GM19193 (cell line): ENCODE data around the gene NEURL4.

Experiments
- POLR2A ChIP-seq: IDR thresholded peaks from 4 replicates; pipeline ENCODE4 v1.6.1; 2011; ENCODE audit not compliant: insufficient read depth, insufficient read length; ENCODE audit errors: extremely low read depth

Gene NEURL4

DNA sequence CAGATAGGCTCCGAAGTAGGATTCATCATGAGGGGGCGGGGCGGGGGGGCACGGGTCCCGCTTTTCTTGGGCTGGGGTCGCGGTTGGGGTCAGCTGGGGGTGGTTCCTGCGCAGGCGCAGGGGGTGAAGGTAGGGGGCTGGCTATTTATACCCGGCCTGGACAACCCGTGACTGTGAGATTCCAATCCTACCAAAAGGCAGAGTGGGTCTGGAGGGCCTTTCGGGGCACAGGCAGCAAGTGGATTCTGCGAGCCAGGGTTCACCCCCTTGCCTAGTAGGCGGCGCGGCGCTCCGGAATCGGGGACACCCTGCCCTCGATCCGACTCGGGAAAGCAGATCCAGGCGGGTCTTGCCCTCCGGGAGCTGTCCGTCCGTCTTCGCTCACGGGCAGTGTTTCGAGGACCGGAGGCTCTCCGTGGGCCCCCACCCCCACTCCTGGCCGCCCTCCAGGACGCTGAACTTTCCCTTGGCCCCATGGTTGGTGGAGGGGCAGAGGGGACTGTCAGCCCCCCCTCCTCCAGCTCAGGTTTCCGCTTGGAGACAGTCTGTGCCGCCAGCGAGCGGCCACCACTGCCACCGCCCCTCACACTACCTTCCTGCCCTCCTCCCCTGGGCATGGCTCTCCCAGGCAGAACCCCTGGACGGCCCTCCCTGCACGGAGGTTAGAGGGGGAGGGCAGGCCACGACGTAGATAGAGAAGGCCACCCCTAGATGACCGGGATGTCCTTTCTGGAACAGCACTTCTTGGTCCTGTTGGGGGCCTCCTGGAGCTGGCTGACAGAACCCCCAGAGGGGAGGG is 47.0 kb downstream of the NEURL4 start:
- no peak for TF ChIP-seq POLR2A

DNA sequence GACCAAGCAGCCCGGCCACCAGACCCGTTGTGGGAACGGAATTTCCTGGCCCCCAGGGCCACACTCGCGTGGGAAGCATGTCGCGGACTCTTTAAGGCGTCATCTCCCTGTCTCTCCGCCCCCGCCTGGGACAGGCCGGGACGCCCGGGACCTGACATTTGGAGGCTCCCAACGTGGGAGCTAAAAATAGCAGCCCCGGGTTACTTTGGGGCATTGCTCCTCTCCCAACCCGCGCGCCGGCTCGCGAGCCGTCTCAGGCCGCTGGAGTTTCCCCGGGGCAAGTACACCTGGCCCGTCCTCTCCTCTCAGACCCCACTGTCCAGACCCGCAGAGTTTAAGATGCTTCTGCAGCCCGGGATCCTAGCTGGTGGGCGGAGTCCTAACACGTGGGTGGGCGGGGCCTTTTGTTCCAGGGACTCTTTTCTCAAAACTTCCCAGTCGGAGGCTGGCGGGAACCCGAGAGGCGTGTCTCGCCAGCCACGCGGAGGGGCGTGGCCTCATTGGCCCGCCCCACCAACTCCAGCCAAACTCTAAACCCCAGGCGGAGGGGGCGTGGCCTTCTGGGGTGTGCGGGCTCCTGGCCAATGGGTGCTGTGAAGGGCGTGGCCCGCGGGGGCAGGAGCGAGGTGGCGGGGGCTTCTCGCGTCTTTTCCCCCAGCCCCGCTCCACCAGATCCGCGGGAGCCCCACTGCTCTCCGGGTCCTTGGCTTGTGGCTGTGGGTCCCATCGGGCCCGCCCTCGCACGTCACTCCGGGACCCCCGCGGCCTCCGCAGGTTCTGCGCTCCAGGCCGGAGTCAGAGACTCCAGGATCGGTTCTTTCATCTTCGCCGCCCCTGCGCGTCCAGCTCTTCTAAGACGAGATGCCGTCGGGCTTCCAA is 47.8 kb downstream of the NEURL4 start, which contains the start of gene SLC2A4:
Gene SLC2A4 (plus strand): TSS at position 645 of the 879 bp plus-strand sequence. CDS start 217 bp downstream, at position 862.
- TF ChIP-seq POLR2A = peak; percentile 8

DNA sequence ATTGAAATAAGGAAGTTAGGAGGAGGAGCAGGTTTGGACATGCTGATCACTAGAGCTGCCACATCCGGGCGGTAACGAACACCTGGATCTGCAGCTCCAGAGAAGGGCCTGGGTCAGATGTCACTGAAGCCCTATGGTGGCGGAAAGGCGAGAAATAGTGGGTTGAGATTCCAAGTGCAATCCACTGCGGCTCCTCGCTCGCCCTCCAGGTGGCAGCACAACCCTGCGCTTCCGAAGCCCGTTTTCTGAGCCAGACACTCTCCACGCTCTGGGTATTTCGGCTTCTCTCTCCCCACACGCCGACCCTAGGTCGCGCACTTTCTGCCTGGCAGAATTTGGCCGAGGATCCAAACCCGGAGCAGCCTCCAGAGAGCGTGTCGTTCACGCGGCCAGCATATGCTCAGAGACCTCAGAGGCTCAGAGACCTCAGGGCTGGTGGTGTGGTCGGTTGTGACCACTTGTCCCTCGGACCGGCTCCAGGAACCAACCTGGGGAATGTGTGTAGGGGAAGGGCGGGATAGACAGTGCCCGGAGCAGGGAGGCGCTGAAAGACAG is 48.5 kb downstream of the NEURL4 start:
- TF ChIP-seq POLR2A = peak; percentile 7

DNA sequence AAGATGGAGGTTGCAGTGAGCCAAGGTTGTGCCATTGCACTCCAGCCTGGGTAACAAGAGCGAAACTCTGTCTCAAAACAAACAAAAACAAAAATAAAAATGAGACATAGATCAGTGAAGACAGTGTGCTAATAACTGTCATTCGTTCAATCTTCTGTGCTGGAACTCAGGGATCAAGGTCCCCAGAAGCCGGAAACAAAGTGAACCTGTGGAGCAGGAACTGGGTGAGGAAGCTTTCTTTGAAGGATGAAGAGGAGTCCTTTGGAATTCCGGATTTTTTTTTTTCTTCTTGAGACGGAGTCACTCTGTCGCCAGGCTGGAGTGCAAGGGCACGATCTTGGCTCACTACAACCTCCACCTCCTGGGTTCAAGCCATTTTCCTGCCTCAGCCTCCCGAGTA is 49.7 kb downstream of the NEURL4 start:
- no peak for TF ChIP-seq POLR2A

DNA sequence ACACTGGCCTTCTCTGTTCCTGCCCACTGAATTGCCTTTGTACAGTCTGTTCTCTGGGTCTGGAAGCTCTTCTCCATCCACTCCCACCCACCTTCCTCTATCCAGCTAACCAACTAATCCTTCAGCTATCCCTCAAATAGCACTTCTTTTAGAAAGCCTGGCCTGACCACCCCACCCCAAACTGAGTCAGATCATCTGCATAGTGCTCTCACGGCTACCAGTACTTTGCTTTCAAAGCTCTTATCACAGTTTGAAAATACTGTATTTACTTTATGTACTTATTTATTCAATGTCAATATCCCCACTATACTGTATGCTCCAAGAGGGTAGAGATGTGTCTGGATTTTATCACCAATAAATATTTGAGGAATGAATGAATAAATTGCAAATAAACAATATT is 62.4 kb downstream of the NEURL4 start:
- TF ChIP-seq POLR2A = no peak
